Left renal cortex interstitium (tissue), 4 donors: ENCODE data around the gene DNAJC3. TPM values are rescaled to one million over a fixed set of nuclear protein-coding genes. Genes with fewer than 3 reads are reported as not detected.
"Not testable (repeated sequence)": the region's sequence is repeated elsewhere in the genome, so short reads cannot be mapped to it uniquely, and the experiment has no call there.

Source experiments
- DNase-seq, 4 donors: peaks; one replicate each; pipeline ENCODE4 v3.0.0-alpha.2; 2013; ENCODE audit warnings: low read depth in 4 of 4, low spot score in 2 of 4, missing footprints in 1 of 4
- polyA plus RNA-seq, 4 donors: library from polyadenylated mRNA; unstranded; fragments of 120-200 nt; gene quantifications; one replicate each; pipeline ENCODE4 v1.2.1, GENCODE V29; 2013; ENCODE audit not compliant: insufficient read length in 4 of 4

Gene DNAJC3
- polyA plus RNA-seq, 4 donors = 32.7 to 45.2 (median 39.8) TPM

GRCh38 chr13:95763601-95764000 lies 86.7 kb downstream of the DNAJC3 start:
- peak in 1 of 4 donors; percentile 28 for DNase-seq

DNA sequence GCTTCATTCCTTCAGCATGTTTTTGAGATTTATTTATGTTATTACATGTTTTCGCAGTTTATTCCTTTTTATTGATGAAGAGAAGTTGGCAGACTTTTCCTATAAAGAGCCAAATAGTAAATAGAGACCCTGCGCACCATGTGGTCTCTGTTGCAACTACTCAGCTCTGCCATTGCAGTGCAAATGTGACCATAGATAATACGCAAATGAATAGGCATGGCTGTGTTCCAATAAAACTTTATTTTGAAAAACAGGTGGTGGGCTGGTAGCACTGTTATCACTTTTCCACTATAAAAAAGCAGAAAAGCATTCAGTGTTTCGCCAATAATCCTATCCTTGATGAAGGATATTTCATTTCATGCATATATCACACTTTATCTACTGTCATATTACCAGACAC lies 95.0 kb downstream of the DNAJC3 start:
- DNase-seq = no peak

DNA sequence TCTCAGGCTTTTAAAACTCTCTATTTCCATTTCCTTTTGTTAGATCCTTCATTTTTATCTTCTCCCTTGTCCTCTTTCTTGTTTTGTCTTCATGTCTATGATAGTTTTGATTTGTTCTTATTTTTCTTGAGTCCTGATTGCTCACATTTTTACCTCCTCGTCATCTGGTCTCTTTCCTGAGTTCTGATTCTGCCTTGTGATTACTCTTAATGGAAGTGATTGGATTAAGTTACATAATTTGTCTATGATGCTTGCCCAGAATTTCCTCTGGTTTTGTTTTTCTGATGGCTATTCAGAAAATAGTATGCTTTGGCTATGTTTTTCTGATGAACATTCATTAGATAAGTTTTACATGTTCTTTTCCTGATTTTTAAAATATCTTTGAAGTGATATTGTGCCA lies 102.6 kb downstream of the DNAJC3 start:
- no peak for DNase-seq

- no peak for DNase-seq
Observed at GRCh38 chr13:95781016-95781415, 104.1 kb downstream of the DNAJC3 start.

DNA sequence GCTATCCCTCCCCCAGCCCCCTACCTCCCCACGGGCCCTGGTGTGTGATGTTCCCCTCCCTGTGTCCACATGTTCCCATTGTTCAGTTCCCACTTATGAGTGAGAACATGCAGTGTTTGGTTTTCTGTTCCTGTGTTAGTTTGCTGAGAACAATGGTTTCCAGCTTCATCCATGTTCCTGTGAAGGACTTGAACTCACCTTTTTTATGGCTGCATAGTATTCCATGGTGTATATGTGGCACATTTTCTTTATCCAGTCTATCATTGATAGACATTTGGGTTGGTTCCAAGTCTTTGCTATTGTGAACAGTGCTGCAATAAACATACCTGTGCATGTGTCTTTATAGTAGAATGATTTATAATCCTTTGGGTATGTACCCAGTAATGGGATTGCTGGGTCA lies 105.0 kb downstream of the DNAJC3 start:
- not testable (repeated sequence) for DNase-seq

GRCh38 chr13:95783747-95784146 lies 106.8 kb downstream of the DNAJC3 start:
- DNase-seq = no peak

DNA sequence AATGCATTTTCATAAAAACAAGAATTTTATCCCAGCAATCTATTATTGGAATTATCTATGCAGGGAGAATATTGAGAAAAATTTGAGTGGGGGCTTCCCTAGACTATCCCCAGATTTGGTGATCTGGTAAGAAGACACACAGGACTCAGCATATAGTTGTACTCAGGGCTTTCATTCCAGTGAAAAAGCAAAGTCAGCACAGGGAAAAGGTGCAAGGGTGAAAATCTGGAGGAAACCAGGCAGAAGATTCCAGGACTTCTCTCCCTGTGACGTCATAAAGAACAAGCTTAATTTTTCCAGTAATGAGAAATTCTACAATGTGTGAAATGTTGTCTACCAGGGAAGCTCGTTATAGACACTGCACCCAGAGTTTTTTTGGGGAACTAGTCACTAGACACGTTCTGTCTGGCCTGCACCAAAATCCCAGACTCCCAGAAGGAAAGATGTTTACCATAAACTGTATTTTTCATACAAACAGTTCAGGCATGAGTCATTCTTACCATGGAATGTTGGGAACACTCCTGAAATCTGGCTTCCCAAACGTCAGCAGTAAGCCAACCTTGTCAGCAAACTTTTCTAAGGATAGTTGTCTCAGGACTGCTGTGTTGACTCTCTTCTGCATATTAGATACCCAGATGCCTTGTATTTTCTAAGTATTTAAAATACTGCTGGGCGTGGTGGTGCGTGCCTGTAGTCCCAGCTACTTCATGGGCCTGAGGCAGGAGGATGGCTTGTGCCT lies 107.4 kb downstream of the DNAJC3 start:
- DNase-seq = no peak

DNA sequence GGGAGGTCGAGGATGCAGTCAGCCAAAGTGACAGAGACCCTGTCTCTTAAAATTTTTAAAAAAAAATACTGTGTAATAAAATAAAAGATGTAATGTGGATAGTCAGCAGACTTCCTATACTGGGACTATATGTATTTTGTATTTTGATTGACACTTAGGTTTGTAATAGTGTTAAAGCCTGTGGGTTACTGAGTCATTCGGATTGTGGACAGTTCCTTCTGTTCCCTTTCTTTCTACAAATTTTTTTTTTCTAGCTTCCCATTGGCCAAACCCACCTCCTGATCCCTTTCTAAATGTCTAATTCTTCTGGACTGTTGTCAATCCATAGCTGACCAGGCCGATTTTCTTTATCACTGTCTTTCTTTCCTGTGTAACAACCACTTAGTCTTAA lies 108.0 kb downstream of the DNAJC3 start:
- no peak for DNase-seq

DNA sequence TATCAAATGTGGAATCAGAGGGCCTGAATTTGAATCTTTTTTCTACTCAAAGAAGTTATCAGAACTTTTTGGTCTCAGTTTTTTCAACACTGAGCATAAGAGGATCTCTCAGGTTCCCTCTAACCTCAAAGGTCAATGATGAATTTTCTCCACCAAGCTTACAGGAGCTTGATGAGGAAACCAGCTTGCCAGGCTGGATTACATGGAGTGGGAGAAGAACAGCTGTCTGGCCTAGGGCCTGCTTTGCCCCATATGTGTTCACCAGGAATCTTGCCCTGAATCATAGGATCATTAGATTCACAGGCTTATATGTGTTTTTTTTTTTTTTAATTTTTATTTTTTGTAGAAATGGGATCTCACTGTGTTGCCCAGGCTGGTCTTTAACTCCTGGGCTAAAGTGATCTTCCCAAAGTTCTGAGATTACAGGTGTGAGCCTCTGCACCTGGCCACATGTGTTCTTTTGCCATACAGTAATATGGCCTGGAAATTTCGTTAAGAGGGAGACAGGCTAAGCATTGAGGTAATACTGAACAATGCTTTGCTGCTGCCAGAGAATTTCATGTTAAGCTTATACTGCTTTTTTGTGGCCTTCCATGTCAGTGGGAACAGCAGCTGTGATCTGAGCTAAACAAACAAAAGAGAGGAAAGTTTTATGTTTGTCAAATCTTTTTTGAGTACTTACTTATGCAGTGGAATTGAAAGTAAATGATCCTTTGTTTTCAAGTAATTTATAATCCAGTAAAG lies 110.6 kb downstream of the DNAJC3 start:
- DNase-seq = no peak

GRCh38 chr13:95788100-95788463 lies 111.1 kb downstream of the DNAJC3 start:
- no peak for DNase-seq

DNA sequence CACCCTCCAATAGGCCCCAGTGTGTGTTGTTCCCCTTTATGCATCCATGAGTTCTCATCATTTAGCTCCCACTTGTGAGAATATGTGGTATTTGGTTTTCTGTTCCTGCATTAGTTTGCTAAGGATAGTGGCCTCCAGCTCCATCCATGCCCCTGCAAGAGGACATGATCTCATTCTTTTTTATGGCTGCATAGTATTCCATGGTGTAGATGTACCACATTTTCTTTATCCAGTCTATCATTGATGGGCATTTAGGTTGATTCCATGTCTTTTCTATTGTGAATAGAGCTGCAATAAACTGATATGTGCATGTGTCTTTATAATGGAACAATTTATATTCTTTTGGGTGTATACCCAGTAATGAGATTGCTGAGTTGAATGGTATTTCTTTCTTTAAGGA lies 112.4 kb downstream of the DNAJC3 start:
- not testable (repeated sequence) for DNase-seq

GRCh38 chr13:95791084-95791722 lies 114.3 kb downstream of the DNAJC3 start:
- no peak for DNase-seq

DNA sequence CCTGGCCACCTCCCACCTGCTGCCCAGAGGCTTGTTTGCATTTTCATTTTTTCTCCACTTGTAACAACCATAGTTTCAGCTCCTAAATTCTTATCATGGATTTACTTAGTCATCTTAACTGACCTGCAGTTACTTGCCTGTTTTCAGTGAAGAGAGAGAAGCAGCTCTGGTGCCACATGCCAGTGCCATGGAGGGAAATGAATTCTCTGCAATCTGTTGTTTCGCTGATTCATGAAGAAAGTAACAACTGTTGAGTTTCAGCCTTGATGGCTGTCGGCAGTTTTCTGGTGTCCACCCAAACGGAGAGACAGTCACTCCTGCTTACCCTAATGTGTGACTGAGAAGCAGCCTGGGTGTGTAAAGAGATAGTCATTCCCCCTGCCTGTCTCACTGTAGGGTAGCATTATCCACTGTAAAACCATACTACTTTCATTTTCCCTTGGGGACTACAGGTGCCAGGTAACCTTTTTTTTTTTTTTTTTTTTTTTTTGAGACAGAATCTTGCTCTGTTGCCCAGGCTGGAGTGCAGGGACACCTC lies 116.1 kb downstream of the DNAJC3 start:
- DNase-seq = no peak

- no peak for DNase-seq
Observed at GRCh38 chr13:95793781-95794180, 116.8 kb downstream of the DNAJC3 start.

GRCh38 chr13:95797016-95797415 lies 120.1 kb downstream of the DNAJC3 start:
- DNase-seq = no peak

- DNase-seq = no peak
Observed at GRCh38 chr13:95800436-95800835, 123.5 kb downstream of the DNAJC3 start.

GRCh38 chr13:95801825-95802224 lies 124.9 kb downstream of the DNAJC3 start:
- DNase-seq = no peak

DNA sequence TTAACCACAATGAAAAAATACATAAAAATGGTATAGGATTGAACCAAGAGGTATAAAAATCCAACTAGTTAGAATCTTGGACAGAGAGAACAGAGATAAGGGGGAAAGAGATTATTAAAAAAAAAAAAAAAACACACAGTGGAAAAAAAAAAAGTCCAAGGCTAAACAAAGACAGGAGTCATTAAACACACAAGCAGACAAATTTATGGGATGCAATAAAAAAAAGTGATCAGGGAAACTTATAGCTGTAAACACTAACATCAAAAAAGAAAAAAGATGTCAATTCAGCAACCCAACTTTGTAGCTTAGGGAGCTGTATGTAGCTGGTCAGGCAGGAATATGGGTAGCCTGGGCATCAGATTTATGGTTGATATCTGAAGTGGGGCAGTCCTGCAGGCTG lies 129.0 kb downstream of the DNAJC3 start:
- no peak for DNase-seq

- DNase-seq = no peak
Observed at GRCh38 chr13:95809429-95809828, 132.5 kb downstream of the DNAJC3 start.

- no peak for DNase-seq
Observed at GRCh38 chr13:95813139-95813538, 136.2 kb downstream of the DNAJC3 start.

- DNase-seq = no peak
Observed at GRCh38 chr13:95814495-95814894, 137.6 kb downstream of the DNAJC3 start.
